ENCODE results near the gene ACACA. TPM values are rescaled to one million over a fixed set of nuclear protein-coding genes. Genes with fewer than 3 reads are reported as not detected.

Gene ACACA
- total and polyA plus RNA-seq, 2 donors (not counting 1 experiment from before 2014, with no cell fraction given), result 4.8 to 26.2 TPM

DNA sequence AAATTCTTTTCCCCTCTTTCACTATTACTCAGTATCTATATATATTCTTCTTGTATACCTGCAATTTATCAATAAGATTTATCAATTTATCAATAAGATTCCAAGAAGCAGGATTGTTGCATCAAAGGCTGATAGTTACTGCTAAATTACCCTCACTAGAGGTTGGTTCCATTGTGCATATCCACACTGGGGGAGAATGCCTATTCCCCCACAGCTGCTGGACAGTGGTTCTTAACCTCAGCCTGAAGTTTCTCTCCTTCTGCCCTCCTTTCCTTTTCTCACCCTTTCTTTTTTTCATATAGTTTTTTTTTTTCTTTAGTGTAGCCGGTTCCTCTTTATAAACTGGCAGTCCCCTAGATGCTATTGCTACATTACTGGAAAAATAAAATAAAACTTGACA is 24.6 kb downstream of the ACACA start:
- no peak for ATAC-seq (ENCODE audit: low read depth)
- TF ChIP-seq EZH2 (IDR thresholded peaks at IDR 0.05; ENCODE audit: borderline replicate concordance, insufficient read depth, low read depth, low read length, poor library complexity, severe bottlenecking), result no peak
- TF ChIP-seq, protein P1, sequence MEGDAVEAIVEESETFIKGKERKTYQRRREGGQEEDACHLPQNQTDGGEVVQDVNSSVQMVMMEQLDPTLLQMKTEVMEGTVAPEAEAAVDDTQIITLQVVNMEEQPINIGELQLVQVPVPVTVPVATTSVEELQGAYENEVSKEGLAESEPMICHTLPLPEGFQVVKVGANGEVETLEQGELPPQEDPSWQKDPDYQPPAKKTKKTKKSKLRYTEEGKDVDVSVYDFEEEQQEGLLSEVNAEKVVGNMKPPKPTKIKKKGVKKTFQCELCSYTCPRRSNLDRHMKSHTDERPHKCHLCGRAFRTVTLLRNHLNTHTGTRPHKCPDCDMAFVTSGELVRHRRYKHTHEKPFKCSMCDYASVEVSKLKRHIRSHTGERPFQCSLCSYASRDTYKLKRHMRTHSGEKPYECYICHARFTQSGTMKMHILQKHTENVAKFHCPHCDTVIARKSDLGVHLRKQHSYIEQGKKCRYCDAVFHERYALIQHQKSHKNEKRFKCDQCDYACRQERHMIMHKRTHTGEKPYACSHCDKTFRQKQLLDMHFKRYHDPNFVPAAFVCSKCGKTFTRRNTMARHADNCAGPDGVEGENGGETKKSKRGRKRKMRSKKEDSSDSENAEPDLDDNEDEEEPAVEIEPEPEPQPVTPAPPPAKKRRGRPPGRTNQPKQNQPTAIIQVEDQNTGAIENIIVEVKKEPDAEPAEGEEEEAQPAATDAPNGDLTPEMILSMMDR (IDR thresholded peaks at IDR 0.05), result no peak
- DNase-seq, result no peak
- Histone ChIP-seq H3K9ac (ENCODE audit: low read length) (no peak overlapping the region), H3K4me2 (replicated peaks; ENCODE audit: low read depth, low read length, poor library complexity, severe bottlenecking) (no peak overlapping the region), H3K27me3 (replicated peaks in 1 of 4; ENCODE audit: control extremely low read depth in 1 of 4, control insufficient read depth in 3 of 4, insufficient read depth in 4 of 4, low read length in 3 of 4) (no peaks in the 10 kb centered on the region), H3K4me3 (ENCODE audit: control extremely low read depth in 1 of 5, extremely low read depth in 1 of 5, insufficient read depth in 1 of 5, low read depth in 2 of 5, low read length in 4 of 5) (no peak overlapping the region), H3K36me3 (replicated peaks in 1 of 2; ENCODE audit: control extremely low read depth in 1 of 2, control insufficient read depth in 1 of 2, extremely low read depth in 1 of 2, insufficient read depth in 2 of 2, low read length in 1 of 2) (no peaks in the 10 kb centered on the region), H4K20me1 (ENCODE audit: control insufficient read depth, insufficient read depth, low read length, poor library complexity, severe bottlenecking) (no peaks in the 10 kb centered on the region), H3K4me1 (ENCODE audit: control insufficient read depth in 2 of 2, insufficient read depth in 2 of 2, low read length in 2 of 2) (no peaks in the 10 kb centered on the region), H3K79me2 (ENCODE audit: control insufficient read depth, insufficient read depth, low read length) (no peaks in the 10 kb centered on the region), H3K27ac (ENCODE audit: low read length in 2 of 2) (no peak overlapping the region), H2AFZ (ENCODE audit: insufficient read depth, low read depth, low read length, poor library complexity, severe bottlenecking) (no peak overlapping the region), H3K9me3 (ENCODE audit: control extremely low read depth in 1 of 3, control insufficient read depth in 2 of 3, insufficient read depth in 1 of 3, low read length in 2 of 3) (no peaks in the 10 kb centered on the region)
- Mint-ChIP-seq H3K27ac (no peak overlapping the region), H3K27me3 (no peaks in the 10 kb centered on the region), H3K4me3 (no peak overlapping the region), H3K9me3 (ENCODE audit: insufficient read depth) (no peaks in the 10 kb centered on the region), H3K4me1 (no peaks in the 10 kb centered on the region)
- POLR2A ChIA-PET, result no interaction called here
- WGBS (ENCODE audit: insufficient coverage), result no CpG with 5 or more reads among the region's 1 CpG
- CTCF ChIA-PET, result interaction anchor here (1.9 kb wide), 1 partner anchor 8 kb away, joined by 9 read pairs; no protein-coding TSS in a partner anchor
- intact Hi-C loops (cut with micrococcal nuclease), result no loop called here

DNA sequence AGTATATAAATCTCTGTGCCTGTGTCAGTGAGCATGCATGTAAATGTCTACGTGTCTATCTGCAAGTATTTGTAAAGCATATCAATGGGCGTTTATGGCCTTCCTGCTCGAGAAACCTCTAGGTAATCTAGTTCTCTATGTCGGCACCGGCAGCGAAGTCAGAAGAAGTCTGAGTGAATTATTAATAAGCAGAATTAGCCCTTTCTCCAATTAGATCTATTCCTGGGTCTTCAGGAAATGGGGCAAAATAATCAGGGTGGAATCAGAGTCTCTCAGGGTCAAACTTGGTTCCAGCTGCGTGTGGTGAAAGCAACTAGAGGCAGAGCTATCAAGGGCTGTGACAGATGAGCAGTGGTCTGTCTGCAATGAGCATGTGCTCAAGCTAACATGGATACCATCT is 30.9 kb downstream of the ACACA start, which contains the start of gene C17orf78:
Gene C17orf78 (plus strand): TSS at position 280 of the 400 bp plus-strand sequence. CDS start 108 bp downstream, at position 388.
- Histone ChIP-seq H3K27ac (ENCODE audit: low read length in 2 of 2) (no peak within 1 kb of the TSS), H3K9me3 (ENCODE audit: control extremely low read depth in 1 of 3, control insufficient read depth in 2 of 3, insufficient read depth in 1 of 3, low read length in 2 of 3) (no peaks in the 10 kb centered on the region), H3K4me1 (ENCODE audit: control insufficient read depth in 2 of 2, insufficient read depth in 2 of 2, low read length in 2 of 2) (no peaks in the 10 kb centered on the region), H3K79me2 (ENCODE audit: control insufficient read depth, insufficient read depth, low read length) (no peaks in the 10 kb centered on the region), H2AFZ (ENCODE audit: insufficient read depth, low read depth, low read length, poor library complexity, severe bottlenecking) (no peak within 1 kb of the TSS), H3K36me3 (replicated peaks in 1 of 2; ENCODE audit: control extremely low read depth in 1 of 2, control insufficient read depth in 1 of 2, extremely low read depth in 1 of 2, insufficient read depth in 2 of 2, low read length in 1 of 2) (no peaks in the 10 kb centered on the region), H4K20me1 (ENCODE audit: control insufficient read depth, insufficient read depth, low read length, poor library complexity, severe bottlenecking) (no peaks in the 10 kb centered on the region), H3K27me3 (replicated peaks in 1 of 4; ENCODE audit: control extremely low read depth in 1 of 4, control insufficient read depth in 3 of 4, insufficient read depth in 4 of 4, low read length in 3 of 4) (no peaks in the 10 kb centered on the region), H3K4me2 (replicated peaks; ENCODE audit: low read depth, low read length, poor library complexity, severe bottlenecking) (no peak within 1 kb of the TSS), H3K4me3 (ENCODE audit: control extremely low read depth in 1 of 5, extremely low read depth in 1 of 5, insufficient read depth in 1 of 5, low read depth in 2 of 5, low read length in 4 of 5) (no peak within 1 kb of the TSS), H3K9ac (ENCODE audit: low read length) (no peak within 1 kb of the TSS)
- ChIA-PET POLR2A (no interaction called here), CTCF (interaction anchor here (0.9 to 5.1 kb wide), 5 partner anchors 8 to 416 kb away, joined by 3 to 61 read pairs (median 4); no protein-coding TSS in a partner anchor)
- no peak within 1 kb of the TSS for H3K4me3 Mint-ChIP-seq
- H3K4me1 Mint-ChIP-seq, result peaks cover 3% of the 10 kb centered on the region
- intact Hi-C loops (cut with micrococcal nuclease), result no loop called here
- ATAC-seq (ENCODE audit: low read depth) (no peak), DNase-seq (no peak)
- TF ChIP-seq, protein P1 (IDR thresholded peaks at IDR 0.05), result no peak
- TF ChIP-seq EZH2 (IDR thresholded peaks at IDR 0.05; ENCODE audit: borderline replicate concordance, insufficient read depth, low read depth, low read length, poor library complexity, severe bottlenecking), result no peak
- 92% methylated on average over 2 of the region's 7 CpGs for WGBS (ENCODE audit: insufficient coverage)
- no peak within 1 kb of the TSS for H3K27ac Mint-ChIP-seq
- H3K27me3 Mint-ChIP-seq, result no peaks in the 10 kb centered on the region
- H3K9me3 Mint-ChIP-seq (ENCODE audit: insufficient read depth), result no peaks in the 10 kb centered on the region

Measured in B cell (primary cell).